HFFc6 (cell line): ENCODE measurements around the gene CENPU. TPM values are rescaled to one million over a fixed set of nuclear protein-coding genes. Genes with fewer than 3 reads are reported as not detected.

ENCODE experiments used
- DNase-seq: peaks from one replicate; pipeline ENCODE4 v3.0.0-alpha.2; 2018
- H3K27ac Mint-ChIP-seq: 2 replicates; pipeline ENCODE4 v1.8.0; 2020; ENCODE audit warnings: mild to moderate bottlenecking, mixed read lengths
- H3K27me3 Mint-ChIP-seq: 2 replicates; pipeline ENCODE4 v1.8.0; 2021; ENCODE audit warnings: mild to moderate bottlenecking, moderate library complexity, mixed read lengths; ENCODE audit not compliant: insufficient read depth
- H3K36me3 Mint-ChIP-seq: 2 replicates; pipeline ENCODE4 v1.8.0; 2021; ENCODE audit warnings: low read depth, mixed read lengths
- H3K4me1 Mint-ChIP-seq: 2 replicates; pipeline ENCODE4 v1.8.0; 2020; ENCODE audit warnings: low read depth, mixed read lengths
- H3K4me3 Mint-ChIP-seq: 2 replicates; pipeline ENCODE4 v1.8.0; 2020; ENCODE audit warnings: mild to moderate bottlenecking, moderate library complexity, mixed read lengths
- H3K9me3 Mint-ChIP-seq: 2 replicates; pipeline ENCODE4 v1.8.0; 2020; ENCODE audit warnings: mild to moderate bottlenecking, mixed read lengths
- CTCF ChIP-seq: fragments of 200-600 bp; sonication (generic); IDR thresholded peaks from 2 replicates; pipeline ENCODE4 v1.5.0; 2021; ENCODE audit warnings: antibody characterized with exemption, mild to moderate bottlenecking
- total RNA-seq, 6 experiments: library from RNA; stranded (reverse); fragmentation: NEBNext Ultra II Directional; extraction: Animal tissue kit (Norgen Biotek cat#: 25700); gene quantifications; 2 replicates in 1 of 6; 3 replicates in 5 of 6; pipeline ENCODE4 v1.2.3, GENCODE V29; 2021

CENPU gene
- total RNA-seq, 6 experiments from 2014 or later: 8.8 to 19.1 (median 17.0) TPM

GRCh38 chr4:184668511-184669114, 65.3 kb downstream of the CENPU start:
- Mint-ChIP-seq H3K27me3 (no peaks in the 10 kb centered on the region), H3K4me3 (no peak overlapping the region), H3K9me3 (no peaks in the 10 kb centered on the region), H3K36me3 (peaks cover 20% of the 10 kb centered on the region), H3K4me1 (peaks cover 15% of the 10 kb centered on the region), H3K27ac (peak overlapping the region; percentile 11; the same call in 1 of the 2 replicates)
- no peak for DNase-seq
- TF ChIP-seq CTCF: no peak

- TF ChIP-seq CTCF: no peak
- H3K4me1 Mint-ChIP-seq: peaks cover 15% of the 10 kb centered on the region
- no peak overlapping the region for H3K4me3 Mint-ChIP-seq
- DNase-seq: no peak
- no peaks in the 10 kb centered on the region for H3K27me3 Mint-ChIP-seq
- peaks cover 20% of the 10 kb centered on the region for H3K36me3 Mint-ChIP-seq
- H3K9me3 Mint-ChIP-seq: no peaks in the 10 kb centered on the region
- 0 out of 2 replicates have a peak overlapping the region, but pooled peaks have one; percentile 11 for H3K27ac Mint-ChIP-seq
Observed at GRCh38 chr4:184668096-184668495, 65.8 kb downstream of the CENPU start.

GRCh38 chr4:184666670-184667069, 67.2 kb downstream of the CENPU start:
- no peak overlapping the region for H3K4me3 Mint-ChIP-seq
- H3K27ac Mint-ChIP-seq: no peak overlapping the region
- TF ChIP-seq CTCF: no peak
- H3K27me3 Mint-ChIP-seq: no peaks in the 10 kb centered on the region
- no peak for DNase-seq
- H3K4me1 Mint-ChIP-seq: peaks cover 15% of the 10 kb centered on the region
- peaks cover 20% of the 10 kb centered on the region for H3K36me3 Mint-ChIP-seq
- no peaks in the 10 kb centered on the region for H3K9me3 Mint-ChIP-seq

GRCh38 chr4:184664445-184665210, 69.3 kb downstream of the CENPU start:
- Mint-ChIP-seq H3K27me3 (no peaks in the 10 kb centered on the region; the same call in 1 of the 2 replicates), H3K4me3 (no peak overlapping the region), H3K27ac (no peak overlapping the region), H3K36me3 (peaks cover 20% of the 10 kb centered on the region), H3K4me1 (peaks cover 15% of the 10 kb centered on the region), H3K9me3 (no peaks in the 10 kb centered on the region)
- no peak for DNase-seq
- no peak for TF ChIP-seq CTCF

- Mint-ChIP-seq H3K4me1 (no peaks in the 10 kb centered on the region), H3K9me3 (no peaks in the 10 kb centered on the region), H3K36me3 (peaks cover 13% of the 10 kb centered on the region)
Observed at GRCh38 chr4:184662236-184662635, 71.7 kb downstream of the CENPU start.

More at GRCh38 chr4:184662236-184662635, 71.7 kb downstream of the CENPU start:
- H3K4me3 Mint-ChIP-seq: no peak overlapping the region
- H3K27me3 Mint-ChIP-seq: no peaks in the 10 kb centered on the region; the same call in 1 of the 2 replicates
- DNase-seq: no peak
- no peak for TF ChIP-seq CTCF
- no peak overlapping the region for H3K27ac Mint-ChIP-seq
